HG02588 (cell line): ENCODE results near the gene S100A13.

Source experiments
- ATAC-seq: cut with Tn5 transposase; IDR thresholded peaks from one replicate; pipeline ENCODE4 v1.9.1; 2021; ENCODE audit warnings: mild to moderate bottlenecking, moderate library complexity; ENCODE audit not compliant: unreplicated experiment

S100A13 gene

GRCh38 chr1:153628638-153629342 is 1.5 kb upstream of the S100A13 start:
- ATAC-seq, result no peak

- no peak for ATAC-seq
Measured at GRCh38 chr1:153627715-153628626, 666 bp upstream of the S100A13 start, which contains the start of gene S100A1. TSS of gene S100A1 (plus strand) at chr1:153628434. CDS start at chr1:153630522, 2,088 bp downstream.

GRCh38 chr1:153626477-153626903 is 815 bp downstream of the S100A13 start:
- ATAC-seq, result no peak

GRCh38 chr1:153624965-153625611 is 2.2 kb downstream of the S100A13 start:
- ATAC-seq, result no peak

- no peak for ATAC-seq
Measured at GRCh38 chr1:153623101-153623500, 4.2 kb downstream of the S100A13 start.

GRCh38 chr1:153619171-153619570 is 8.1 kb downstream of the S100A13 start:
- no peak for ATAC-seq

- ATAC-seq, result no peak
Measured at GRCh38 chr1:153617663-153618062, 9.6 kb downstream of the S100A13 start.

GRCh38 chr1:153616917-153617311 is 10.4 kb downstream of the S100A13 start:
- ATAC-seq, result no peak

GRCh38 chr1:153616144-153616916 is 11.0 kb downstream of the S100A13 start, which contains the start of gene S100A14:
TSS of gene S100A14 (minus strand) at chr1:153616325. CDS start at chr1:153615858, 467 bp downstream.
- ATAC-seq, result no peak

- no peak for ATAC-seq
Measured at GRCh38 chr1:153615406-153615805, 11.9 kb downstream of the S100A13 start.

GRCh38 chr1:153614906-153615305 is 12.4 kb downstream of the S100A13 start:
- no peak for ATAC-seq

GRCh38 chr1:153614189-153614900 is 13.0 kb downstream of the S100A13 start:
- ATAC-seq, result no peak

GRCh38 chr1:153613406-153613805 is 13.9 kb downstream of the S100A13 start:
- no peak for ATAC-seq

- ATAC-seq, result no peak
Measured at GRCh38 chr1:153612755-153613331, 14.5 kb downstream of the S100A13 start, which contains the start of gene S100A16. TSS of gene S100A16 (minus strand) at chr1:153613137. CDS start at chr1:153608151, 4,986 bp downstream.

- no peak for ATAC-seq
Measured at GRCh38 chr1:153612111-153612754, 15.1 kb downstream of the S100A13 start.

GRCh38 chr1:153611356-153611755 is 15.9 kb downstream of the S100A13 start:
- ATAC-seq, result no peak

GRCh38 chr1:153610811-153611301 is 16.4 kb downstream of the S100A13 start:
- no peak for ATAC-seq

GRCh38 chr1:153610334-153610733 is 17.0 kb downstream of the S100A13 start:
- no peak for ATAC-seq

- ATAC-seq, result no peak
Measured at GRCh38 chr1:153609585-153609907, 17.8 kb downstream of the S100A13 start.
